Measurements from ENCODE around the gene NUDT2. TPM values are rescaled to one million over a fixed set of nuclear protein-coding genes. Genes with fewer than 3 reads are reported as not detected.

NUDT2 gene
- total and polyA plus RNA-seq, 10 of the 15 experiments (the other 5 are each of a cell fraction or from before 2014, with no cell fraction given) = 24.5 to 55.1 (median 33.6) TPM

DNA sequence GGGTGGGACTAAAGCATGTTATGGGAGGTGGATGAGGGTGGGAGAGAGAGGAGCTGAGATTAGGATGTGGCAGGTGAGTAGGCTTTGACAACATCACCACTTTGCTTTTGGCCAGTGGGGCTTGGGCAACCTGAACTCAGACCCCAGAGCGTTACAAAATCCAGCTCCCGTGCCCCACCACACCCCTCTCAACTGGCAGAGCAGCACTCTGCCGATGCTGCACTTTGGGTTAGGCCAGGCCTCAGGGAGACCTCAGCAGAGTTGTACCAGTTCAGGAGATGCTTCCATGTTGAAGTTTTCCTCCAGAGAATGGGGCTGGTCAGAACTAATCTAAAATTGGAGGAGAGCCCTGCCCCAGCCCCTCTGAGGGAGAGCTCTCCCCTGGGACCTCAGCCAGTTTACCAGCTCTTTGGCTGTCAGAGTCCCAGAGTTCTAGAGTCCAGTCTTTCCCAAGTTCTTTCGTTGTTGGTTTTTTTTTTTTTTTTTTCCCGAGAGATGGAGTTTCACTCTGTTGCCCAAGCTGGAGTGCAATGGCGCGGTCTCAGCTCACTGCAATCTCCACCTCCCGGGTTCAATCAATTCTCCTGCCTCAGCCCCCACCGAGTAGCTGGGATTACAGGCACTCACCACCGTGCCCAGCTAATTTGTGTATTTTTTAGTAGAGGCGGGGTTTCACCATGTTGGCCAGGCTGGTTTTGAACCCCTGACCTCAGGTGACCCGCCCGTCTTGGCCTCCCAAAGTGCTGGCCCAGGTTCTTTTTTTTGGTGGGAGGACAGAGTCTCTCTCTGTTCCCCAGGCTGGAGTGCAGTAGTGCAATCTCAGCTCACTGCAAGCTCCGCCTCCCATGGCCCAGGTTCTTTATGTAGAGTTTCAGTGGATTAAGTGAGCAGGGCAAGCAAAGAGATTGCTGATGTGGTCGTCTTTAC lies 17.8 kb downstream of the NUDT2 start:
- no peaks in the 10 kb centered on the region for H3K9me3 ChIP-seq (replicated peaks; ENCODE audit: control insufficient read depth, insufficient read depth, low read length)
- H3K9ac ChIP-seq (ENCODE audit: control insufficient read depth, insufficient read depth, low read length) = no peak overlapping the region
- ChIA-PET POLR2A (no interaction called here), RAD21 (ENCODE audit: unreplicated experiment) (interaction anchor here (0.7 kb wide), 1 partner anchor 248 kb away, joined by 3 read pairs; no protein-coding TSS in a partner anchor), SMC1A (ENCODE audit: uncharacterized antibody, unreplicated experiment) (no interaction called here), CTCF (interaction anchor here (0.9 to 1.0 kb wide), 2 partner anchors 10 to 15 kb away, joined by 4 read pairs; no protein-coding TSS in a partner anchor)
- no peaks in the 10 kb centered on the region for H3K79me2 ChIP-seq (ENCODE audit: control insufficient read depth, insufficient read depth, low read length)
- DNase-seq (ENCODE audit: low read depth, low spot score) = no peak
- in situ Hi-C loops (cut with MboI) = no loop called here
- H3K4me2 ChIP-seq (ENCODE audit: control insufficient read depth, insufficient read depth) = no peak overlapping the region
- TF ChIP-seq KAT2A (conservative IDR thresholded peaks at IDR 0.05; ENCODE audit: control insufficient read depth, low read depth, low read length) = no peak
- no peak for TF ChIP-seq TBL1XR1 (IDR thresholded peaks at IDR 0.05; ENCODE audit: low read depth, low read length)
- TF ChIP-seq CBX5 (IDR thresholded peaks at IDR 0.05; ENCODE audit: low read depth) = no peak
- no peak for TF ChIP-seq CTCF (IDR thresholded peaks at IDR 0.05 in 2 of 3, conservative IDR thresholded peaks at IDR 0.05 in 1 of 3; ENCODE audit: control insufficient read depth in 2 of 3, extremely low read depth in 1 of 3, insufficient read depth in 1 of 3, low read depth in 3 of 3, low read length in 3 of 3)
- TF ChIP-seq, protein P1, sequence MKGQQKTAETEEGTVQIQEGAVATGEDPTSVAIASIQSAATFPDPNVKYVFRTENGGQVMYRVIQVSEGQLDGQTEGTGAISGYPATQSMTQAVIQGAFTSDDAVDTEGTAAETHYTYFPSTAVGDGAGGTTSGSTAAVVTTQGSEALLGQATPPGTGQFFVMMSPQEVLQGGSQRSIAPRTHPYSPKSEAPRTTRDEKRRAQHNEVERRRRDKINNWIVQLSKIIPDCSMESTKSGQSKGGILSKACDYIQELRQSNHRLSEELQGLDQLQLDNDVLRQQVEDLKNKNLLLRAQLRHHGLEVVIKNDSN (IDR thresholded peaks at IDR 0.05; ENCODE audit: borderline replicate concordance, extremely low read length, insufficient read depth, low read depth, low read length) = no peak
- no peak for TF ChIP-seq RBBP5 (conservative IDR thresholded peaks at IDR 0.05)
- TF ChIP-seq, protein P2, sequence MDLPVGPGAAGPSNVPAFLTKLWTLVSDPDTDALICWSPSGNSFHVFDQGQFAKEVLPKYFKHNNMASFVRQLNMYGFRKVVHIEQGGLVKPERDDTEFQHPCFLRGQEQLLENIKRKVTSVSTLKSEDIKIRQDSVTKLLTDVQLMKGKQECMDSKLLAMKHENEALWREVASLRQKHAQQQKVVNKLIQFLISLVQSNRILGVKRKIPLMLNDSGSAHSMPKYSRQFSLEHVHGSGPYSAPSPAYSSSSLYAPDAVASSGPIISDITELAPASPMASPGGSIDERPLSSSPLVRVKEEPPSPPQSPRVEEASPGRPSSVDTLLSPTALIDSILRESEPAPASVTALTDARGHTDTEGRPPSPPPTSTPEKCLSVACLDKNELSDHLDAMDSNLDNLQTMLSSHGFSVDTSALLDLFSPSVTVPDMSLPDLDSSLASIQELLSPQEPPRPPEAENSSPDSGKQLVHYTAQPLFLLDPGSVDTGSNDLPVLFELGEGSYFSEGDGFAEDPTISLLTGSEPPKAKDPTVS (IDR thresholded peaks at IDR 0.05; ENCODE audit: low read depth, low read length) = no peak
- TF ChIP-seq HCFC1 (IDR thresholded peaks at IDR 0.05; ENCODE audit: low read length) = no peak
- no peak for TF ChIP-seq BHLHE40 (IDR thresholded peaks at IDR 0.05; ENCODE audit: borderline replicate concordance in 1 of 2, low read depth in 2 of 2, low read length in 1 of 2)
- TF ChIP-seq RCOR1 (conservative IDR thresholded peaks at IDR 0.05; ENCODE audit: low read depth, low read length) = no peak
- no peak for TF ChIP-seq SMAD5 (IDR thresholded peaks at IDR 0.05; ENCODE audit: low read depth)
- TF ChIP-seq, protein P3, sequence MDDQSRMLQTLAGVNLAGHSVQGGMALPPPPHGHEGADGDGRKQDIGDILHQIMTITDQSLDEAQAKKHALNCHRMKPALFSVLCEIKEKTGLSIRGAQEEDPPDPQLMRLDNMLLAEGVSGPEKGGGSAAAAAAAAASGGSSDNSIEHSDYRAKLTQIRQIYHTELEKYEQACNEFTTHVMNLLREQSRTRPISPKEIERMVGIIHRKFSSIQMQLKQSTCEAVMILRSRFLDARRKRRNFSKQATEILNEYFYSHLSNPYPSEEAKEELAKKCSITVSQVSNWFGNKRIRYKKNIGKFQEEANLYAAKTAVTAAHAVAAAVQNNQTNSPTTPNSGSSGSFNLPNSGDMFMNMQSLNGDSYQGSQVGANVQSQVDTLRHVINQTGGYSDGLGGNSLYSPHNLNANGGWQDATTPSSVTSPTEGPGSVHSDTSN (IDR thresholded peaks at IDR 0.05; ENCODE audit: insufficient replicate concordance, low read depth, low read length) = no peak
- no peak for TF ChIP-seq BRCA1 (IDR thresholded peaks at IDR 0.05; ENCODE audit: low read depth, low read length)
- H3K36me3 ChIP-seq (ENCODE audit: control insufficient read depth in 2 of 2, insufficient read depth in 2 of 2, low read length in 1 of 2) = peaks cover 2 to 8% of the 10 kb centered on the region in 2 experiments
- ATAC-seq = no peak
- no peak overlapping the region for H3K4me3 ChIP-seq
- 94% methylated on average over 13 of the region's 15 CpGs for WGBS (ENCODE audit: insufficient coverage, insufficient replicate concordance, low lambda C conversion rate, missing lambda C conversion rate)
- H3K27me3 ChIP-seq (replicated peaks in 1 of 2; ENCODE audit: control insufficient read depth in 2 of 2, insufficient read depth in 2 of 2, low read length in 1 of 2) = no peaks in the 10 kb centered on the region
- FAIRE-seq = no peak
- no TSS peak for BruUV-seq (replicated peaks)
- no peak overlapping the region for H2AFZ ChIP-seq (ENCODE audit: control insufficient read depth, low read depth, low read length)
- H3K27ac ChIP-seq (ENCODE audit: control insufficient read depth, insufficient read depth) = no peak overlapping the region
- intact Hi-C loops (cut with micrococcal nuclease; ENCODE audit: unreplicated experiment) = no loop called here
- no peaks in the 10 kb centered on the region for H3K4me1 ChIP-seq (ENCODE audit: control insufficient read depth, insufficient read depth, low read length)
- no peaks in the 10 kb centered on the region for H4K20me1 ChIP-seq (ENCODE audit: control insufficient read depth, insufficient read depth)
